Adipocyte (in vitro differentiated cells): ENCODE results near the gene COL23A1.

Source experiments
- DNase-seq: peaks from one replicate; pipeline ENCODE4 v3.0.0-alpha.2; 2015; ENCODE audit warnings: low read depth
- H3K27me3 ChIP-seq: replicated peaks from 2 replicates; pipeline ENCODE4 v1.7.0; 2013; ENCODE audit warnings: mild to moderate bottlenecking, low read length, moderate library complexity; ENCODE audit not compliant: control insufficient read depth, insufficient read depth
- H3K36me3 ChIP-seq: 2 replicates; pipeline ENCODE4 v1.7.0; 2013; ENCODE audit warnings: low read length, mild to moderate bottlenecking, moderate library complexity; ENCODE audit not compliant: control insufficient read depth, insufficient read depth, severe bottlenecking
- H3K4me1 ChIP-seq: 2 replicates; pipeline ENCODE4 v1.7.0; 2013; ENCODE audit warnings: mild to moderate bottlenecking, low read length, moderate library complexity; ENCODE audit not compliant: control insufficient read depth, insufficient read depth
- H3K4me3 ChIP-seq: 2 replicates; pipeline ENCODE4 v1.7.0; 2013; ENCODE audit warnings: mild to moderate bottlenecking, low read length, moderate library complexity
- H3K9ac ChIP-seq: 2 replicates; pipeline ENCODE4 v1.7.0; 2013; ENCODE audit warnings: mild to moderate bottlenecking, low read length, moderate library complexity
- H3K9me3 ChIP-seq: 2 replicates; pipeline ENCODE4 v1.7.0; 2013; ENCODE audit warnings: mild to moderate bottlenecking, low read length, moderate library complexity; ENCODE audit not compliant: control insufficient read depth

The COL23A1 gene

DNA sequence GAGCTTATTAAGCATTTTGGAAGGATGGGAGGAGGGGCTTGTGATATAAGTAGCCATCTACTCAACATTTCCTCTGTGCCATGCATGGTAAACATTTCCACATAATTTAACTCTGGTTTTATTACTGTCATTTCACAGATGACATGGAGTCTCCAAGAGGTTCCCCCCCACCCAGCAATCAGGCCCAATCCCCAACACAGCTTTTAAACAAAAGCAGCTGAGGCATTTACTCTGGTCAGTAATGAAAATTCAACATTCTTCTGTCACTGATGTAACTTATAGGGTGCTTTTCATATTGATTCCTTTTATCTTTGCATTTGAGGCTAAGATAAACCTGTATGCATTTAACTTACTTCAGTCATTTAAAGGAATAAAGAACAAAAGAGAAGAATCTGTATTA lies 128.1 kb downstream of the COL23A1 start:
- Histone ChIP-seq H3K4me1 (no peaks in the 10 kb centered on the region), H3K27me3 (peaks cover 12% of the 10 kb centered on the region), H3K9ac (no peak overlapping the region), H3K4me3 (no peak overlapping the region), H3K9me3 (no peaks in the 10 kb centered on the region), H3K36me3 (no peaks in the 10 kb centered on the region)
- no peak for DNase-seq

DNA sequence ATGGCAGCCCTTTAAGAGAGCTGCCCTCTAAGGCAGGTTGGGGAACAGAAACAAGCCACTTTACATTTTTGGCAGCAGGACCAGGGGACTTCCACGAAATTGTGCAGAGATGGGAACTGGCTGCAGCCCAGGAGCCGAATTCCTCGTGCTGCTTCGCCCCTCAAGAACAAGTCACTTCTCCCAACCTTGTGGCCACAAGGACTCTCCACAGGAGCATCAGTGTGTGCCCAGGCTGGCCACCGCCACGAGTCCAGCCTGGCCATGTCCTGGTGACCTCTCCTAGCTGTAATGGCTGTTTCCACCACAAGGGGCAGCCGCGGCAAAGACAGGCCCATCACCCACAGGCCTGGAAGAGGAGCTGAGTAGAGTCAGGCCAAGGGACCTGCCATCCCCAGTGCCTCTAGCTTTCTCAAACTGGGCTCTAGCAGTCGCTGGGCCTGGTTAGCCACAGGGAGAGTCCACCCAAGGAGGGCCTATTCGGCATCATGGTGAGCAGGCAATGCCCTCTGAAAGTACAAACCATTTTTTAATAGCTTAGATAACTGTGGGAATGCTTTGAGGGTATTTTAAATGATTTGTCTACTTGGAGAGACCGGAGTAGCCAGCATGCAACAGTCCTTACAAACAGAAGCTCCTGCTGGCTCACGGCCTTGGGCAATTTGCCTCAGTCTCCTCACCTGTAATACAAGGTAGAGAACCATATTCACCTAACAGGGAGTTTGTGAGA lies 129.0 kb downstream of the COL23A1 start:
- Histone ChIP-seq H3K9ac (no peak overlapping the region), H3K9me3 (no peaks in the 10 kb centered on the region), H3K36me3 (no peaks in the 10 kb centered on the region), H3K4me3 (no peak overlapping the region), H3K27me3 (peaks cover 12% of the 10 kb centered on the region), H3K4me1 (no peaks in the 10 kb centered on the region)
- DNase-seq: peak; percentile 14

DNA sequence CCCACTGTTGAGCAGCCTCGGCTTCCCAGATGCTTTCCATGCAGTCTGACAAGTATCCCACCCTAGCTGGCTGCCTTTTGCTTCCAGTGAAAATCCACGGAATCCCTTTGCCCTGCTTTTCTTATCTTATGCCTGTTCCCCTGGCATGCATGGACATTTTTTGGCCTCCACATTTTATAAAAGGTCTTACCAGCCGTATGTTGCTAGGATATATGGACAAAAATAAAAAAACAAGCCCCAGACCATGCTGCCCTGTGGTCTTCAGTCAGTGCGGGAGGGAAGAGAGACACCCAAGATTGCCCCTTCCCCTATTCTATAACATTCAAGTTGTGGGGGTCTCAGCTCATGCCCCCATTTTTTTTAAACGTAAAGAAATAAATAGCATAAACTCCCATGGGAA lies 129.6 kb downstream of the COL23A1 start:
- no peaks in the 10 kb centered on the region for H3K4me1 ChIP-seq
- H3K9ac ChIP-seq: no peak overlapping the region
- peaks cover 7% of the 10 kb centered on the region for H3K27me3 ChIP-seq
- DNase-seq: no peak
- no peaks in the 10 kb centered on the region for H3K9me3 ChIP-seq
- H3K4me3 ChIP-seq: no peak overlapping the region
- no peaks in the 10 kb centered on the region for H3K36me3 ChIP-seq

DNA sequence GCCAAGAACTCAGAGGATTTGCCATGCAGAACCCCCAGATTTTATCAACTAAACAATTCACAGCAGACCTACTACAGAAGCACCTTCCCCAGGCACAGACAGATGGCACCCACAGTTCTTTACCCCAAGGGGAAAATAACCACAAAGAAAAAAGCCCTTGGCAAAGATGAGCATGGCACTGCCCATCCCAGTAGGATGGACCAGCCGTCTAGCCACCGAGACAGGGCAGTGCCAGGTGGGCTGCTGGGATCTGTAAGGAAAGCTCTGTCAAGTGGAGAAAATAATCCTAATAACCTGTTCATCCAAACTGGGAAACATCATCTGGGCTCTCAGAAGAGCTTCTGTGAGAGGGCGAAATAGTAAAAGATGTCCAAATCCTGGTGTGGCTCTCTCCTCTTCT lies 130.0 kb downstream of the COL23A1 start:
- no peak overlapping the region for H3K4me3 ChIP-seq
- H3K9me3 ChIP-seq: no peaks in the 10 kb centered on the region
- H3K36me3 ChIP-seq: no peaks in the 10 kb centered on the region
- no peak for DNase-seq
- H3K4me1 ChIP-seq: no peaks in the 10 kb centered on the region
- peaks cover 6% of the 10 kb centered on the region for H3K27me3 ChIP-seq
- H3K9ac ChIP-seq: no peak overlapping the region

DNA sequence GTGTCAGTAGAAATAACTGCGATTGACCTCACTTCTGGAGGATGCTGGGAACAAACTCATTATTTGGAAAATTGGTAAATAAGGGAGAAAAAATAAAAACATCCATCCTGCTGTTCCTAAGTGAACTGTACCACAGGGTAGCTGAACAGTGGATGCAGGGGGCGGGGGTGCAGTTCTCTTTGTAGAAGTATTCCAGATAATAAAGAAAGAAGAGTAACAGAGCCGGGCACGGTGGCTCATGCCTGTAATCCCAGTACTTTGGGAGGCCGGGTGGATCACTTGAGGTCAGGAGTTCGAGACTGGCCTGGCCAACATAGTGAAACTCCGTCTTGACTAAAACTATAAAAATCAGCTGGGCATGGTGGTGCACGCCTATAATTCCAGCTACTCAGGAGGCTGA lies 132.1 kb downstream of the COL23A1 start:
- DNase-seq: no peak
- no peaks in the 10 kb centered on the region for H3K36me3 ChIP-seq
- no peak overlapping the region for H3K4me3 ChIP-seq
- H3K9ac ChIP-seq: no peak overlapping the region
- H3K4me1 ChIP-seq: no peaks in the 10 kb centered on the region
- no peaks in the 10 kb centered on the region for H3K9me3 ChIP-seq
- peaks cover 6% of the 10 kb centered on the region for H3K27me3 ChIP-seq

DNA sequence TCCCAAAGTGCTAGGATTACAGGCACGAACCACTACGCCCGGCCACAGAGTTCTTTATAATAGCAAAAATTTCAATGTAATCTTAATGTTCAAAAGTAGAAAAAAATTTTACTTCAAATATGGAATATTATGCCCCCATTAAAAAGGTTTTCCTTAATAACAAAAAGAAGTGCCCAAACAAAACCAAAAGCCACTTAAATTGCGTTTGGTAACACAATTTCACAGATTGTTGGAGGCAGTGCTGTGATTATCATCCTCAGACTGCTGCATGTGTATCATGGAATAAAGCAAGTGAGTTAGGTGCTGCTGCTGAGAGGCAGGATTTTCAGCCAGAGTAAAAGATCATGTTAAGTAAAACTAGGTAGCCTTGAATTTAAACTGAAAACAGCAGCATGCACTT lies 132.7 kb downstream of the COL23A1 start:
- H3K27me3 ChIP-seq: peaks cover 6% of the 10 kb centered on the region
- DNase-seq: no peak
- no peak overlapping the region for H3K4me3 ChIP-seq

DNA sequence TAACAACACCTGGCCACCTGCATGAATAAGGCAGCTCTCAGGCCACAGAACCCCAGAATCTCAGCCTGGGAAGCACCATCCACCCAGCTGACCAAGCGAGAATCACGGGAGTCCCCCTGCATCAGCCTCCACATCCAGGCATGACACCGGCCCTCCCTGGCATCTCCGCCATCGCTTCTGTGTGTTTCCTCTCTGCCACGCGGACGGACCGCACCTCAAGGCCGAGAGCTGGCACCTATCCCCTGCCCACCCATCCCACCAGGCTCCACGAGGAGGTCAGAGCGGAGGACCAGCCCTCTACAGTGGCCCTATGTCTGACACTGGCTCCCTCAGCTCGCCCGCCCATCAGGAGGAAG lies 134.7 kb downstream of the COL23A1 start:
- Histone ChIP-seq H3K9me3 (no peaks in the 10 kb centered on the region), H3K27me3 (peaks cover 5% of the 10 kb centered on the region), H3K36me3 (no peaks in the 10 kb centered on the region), H3K4me3 (no peak overlapping the region), H3K9ac (no peak overlapping the region), H3K4me1 (no peaks in the 10 kb centered on the region)
- DNase-seq: no peak

More for the DNA sequence above, 132.7 kb downstream of the COL23A1 start:
- no peak overlapping the region for H3K9ac ChIP-seq
- no peaks in the 10 kb centered on the region for H3K9me3 ChIP-seq
- H3K4me1 ChIP-seq: no peaks in the 10 kb centered on the region
- no peaks in the 10 kb centered on the region for H3K36me3 ChIP-seq

DNA sequence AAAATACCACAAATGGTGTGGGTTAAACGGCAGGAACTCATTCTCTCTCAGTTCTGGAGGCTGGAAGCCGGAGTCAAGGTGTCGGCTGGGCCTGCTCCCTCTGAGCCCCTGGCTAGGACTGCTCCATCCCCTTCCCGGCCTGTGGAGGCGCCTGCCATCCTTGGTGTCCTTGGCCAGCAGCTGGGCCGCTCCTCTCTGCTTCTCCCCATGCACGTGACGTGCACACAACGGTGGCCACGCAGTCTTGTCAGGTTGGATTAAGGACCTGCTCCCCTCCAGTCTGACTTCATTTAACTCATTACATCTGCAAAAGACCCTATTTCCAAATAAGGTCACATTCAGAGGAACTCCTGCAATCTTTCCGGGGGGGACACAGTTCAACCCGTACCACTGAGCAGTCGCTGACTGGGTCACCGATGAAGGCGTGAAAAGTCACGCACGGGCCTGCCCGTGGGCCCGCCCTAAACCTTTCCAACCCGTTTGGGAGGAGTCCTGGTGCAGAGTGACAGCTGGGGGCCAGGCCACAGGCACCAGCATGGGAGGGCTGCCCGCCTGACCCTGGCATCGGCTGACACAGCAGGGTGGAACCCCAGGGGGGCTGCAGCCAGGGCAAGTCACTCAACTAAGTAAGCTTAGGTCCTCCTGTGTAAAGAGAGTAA lies 135.2 kb downstream of the COL23A1 start:
- no peaks in the 10 kb centered on the region for H3K9me3 ChIP-seq
- no peak overlapping the region for H3K4me3 ChIP-seq
- no peaks in the 10 kb centered on the region for H3K4me1 ChIP-seq
- H3K9ac ChIP-seq: no peak overlapping the region
- H3K36me3 ChIP-seq: no peaks in the 10 kb centered on the region
- H3K27me3 ChIP-seq: peaks cover under 1% of the 10 kb centered on the region
- DNase-seq: no peak

DNA sequence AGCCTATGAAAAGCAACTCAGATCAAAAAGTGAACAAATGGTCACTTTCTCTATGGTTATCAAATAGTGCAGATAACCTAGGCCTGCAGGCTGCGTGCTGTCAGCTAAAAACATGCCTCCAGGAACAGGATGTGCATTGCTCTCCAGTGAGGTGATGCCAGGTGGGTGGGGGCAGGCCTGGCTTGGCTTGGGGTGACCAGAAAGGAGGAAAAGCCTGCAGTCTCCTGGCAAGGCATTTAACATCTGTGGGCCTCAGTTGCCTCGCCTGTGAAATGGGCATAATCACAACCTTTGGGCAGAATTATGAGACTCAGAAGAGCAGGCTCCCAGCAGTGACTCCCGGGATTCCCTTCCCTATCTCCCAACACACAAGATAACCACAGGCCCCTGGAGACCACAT lies 135.9 kb downstream of the COL23A1 start:
- Histone ChIP-seq H3K36me3 (no peaks in the 10 kb centered on the region), H3K4me1 (no peaks in the 10 kb centered on the region), H3K9me3 (no peaks in the 10 kb centered on the region), H3K9ac (no peak overlapping the region), H3K4me3 (no peak overlapping the region), H3K27me3 (no peaks in the 10 kb centered on the region)
- no peak for DNase-seq

DNA sequence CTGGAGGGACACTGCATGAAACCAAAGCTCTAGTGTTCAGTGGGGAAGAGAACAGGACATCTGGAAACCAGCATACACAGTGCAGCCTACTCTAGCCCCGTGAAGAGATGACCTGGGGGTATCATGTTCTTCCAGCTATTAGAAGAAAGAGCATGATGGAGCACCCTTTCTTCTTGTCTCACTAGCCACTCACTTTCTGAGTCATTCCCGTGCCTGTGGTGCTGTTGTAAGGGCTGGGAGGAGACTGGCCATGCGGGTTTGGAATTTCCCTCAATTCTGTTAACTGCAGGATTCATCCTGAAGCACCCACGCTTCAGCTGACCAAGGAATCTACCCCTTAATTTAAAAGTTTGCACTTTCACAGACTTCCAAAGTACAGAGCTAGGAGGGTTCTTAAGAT lies 137.0 kb downstream of the COL23A1 start:
- H3K27me3 ChIP-seq: no peaks in the 10 kb centered on the region
- no peaks in the 10 kb centered on the region for H3K36me3 ChIP-seq
- H3K9ac ChIP-seq: no peak overlapping the region
- DNase-seq: peak; percentile 2
- no peak overlapping the region for H3K4me3 ChIP-seq
- H3K9me3 ChIP-seq: no peaks in the 10 kb centered on the region
- no peaks in the 10 kb centered on the region for H3K4me1 ChIP-seq

DNA sequence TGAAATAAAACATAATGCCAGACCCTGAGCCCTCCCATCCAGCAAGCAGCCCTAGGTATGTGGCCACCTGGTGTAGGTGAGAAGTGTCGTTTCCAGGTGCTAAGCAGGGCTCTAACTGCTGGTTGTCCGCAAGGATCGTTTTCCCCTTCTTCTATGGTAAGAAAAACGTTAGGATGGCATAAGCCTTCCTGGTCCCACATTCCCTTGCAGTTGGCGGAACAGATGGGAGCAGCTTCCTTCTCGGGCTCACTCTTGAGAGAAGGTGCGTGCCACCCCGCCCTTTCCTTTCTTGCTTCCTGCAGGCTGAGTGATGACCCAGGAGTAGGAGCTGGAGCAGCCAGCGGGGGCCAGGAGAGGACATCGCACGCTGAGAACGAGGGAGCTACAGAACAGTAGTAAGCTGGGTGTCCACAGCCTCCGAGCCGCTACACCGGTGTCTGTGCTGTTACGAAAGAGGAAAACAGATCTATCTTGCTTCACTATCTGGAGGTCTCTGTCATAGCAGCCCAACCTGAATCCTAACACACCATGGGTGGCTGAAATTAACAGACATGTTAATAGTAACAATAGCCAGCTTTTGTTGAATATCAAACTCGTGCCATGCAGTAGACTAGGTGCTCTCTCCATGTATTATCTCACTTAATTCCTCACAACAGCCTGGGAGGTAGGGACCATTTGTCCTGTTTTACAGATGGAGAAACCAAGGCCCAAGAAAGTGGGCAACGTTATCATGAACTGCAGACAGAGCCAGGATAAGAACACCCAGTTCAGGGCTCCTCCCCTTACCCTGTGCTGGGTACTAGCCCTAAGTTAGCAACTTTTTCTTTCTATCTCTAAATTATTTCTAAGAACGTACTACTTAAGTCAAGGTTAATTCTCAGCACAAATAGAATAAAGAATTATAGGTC lies 139.8 kb downstream of the COL23A1 start:
- Histone ChIP-seq H3K27me3 (no peaks in the 10 kb centered on the region), H3K9ac (no peak overlapping the region), H3K36me3 (no peaks in the 10 kb centered on the region), H3K9me3 (peaks cover 1% of the 10 kb centered on the region), H3K4me1 (no peaks in the 10 kb centered on the region), H3K4me3 (no peak overlapping the region)
- no peak for DNase-seq
